GM12878 (cell line): ENCODE results near the gene CCDC85A. TPM values are rescaled to one million over a fixed set of nuclear protein-coding genes. Genes with fewer than 3 reads are reported as not detected.

Experiments used
- ATAC-seq: fragments of 200-7000 bp; cut with Tn5 transposase; 3 replicates; pipeline ENCODE4 v1.9.1; 2020; ENCODE audit warnings: mild to moderate bottlenecking, moderate library complexity
- BruUV-seq: library from RNA; stranded (reverse); fragments of 400-500 nt; replicated peaks from 2 replicates; lab custom pipeline; 2021; lab: Mats Ljungman, UMichigan
- CTCF ChIA-PET: fragments of 300-600 bp; sonication (Branson Sonifier 250); formaldehyde crosslinking; extraction: SDS; loops from one replicate; lab custom pipeline; 2021; ENCODE audit warnings: inconsistent platforms; lab: Yijun Ruan, JAX
- POLR2A ChIA-PET: fragments of 350-600 bp; formaldehyde crosslinking; extraction: SDS; loops from one replicate; lab custom pipeline; 2021; ENCODE audit warnings: inconsistent platforms; lab: Charles Lee
- RAD21 ChIA-PET: fragments of 300-600 bp; sonication (Branson Sonifier 250); formaldehyde crosslinking; loops from one replicate; lab custom pipeline; 2023; ENCODE audit warnings: antibody characterized with exemption; ENCODE audit not compliant: unreplicated experiment; lab: Charles Lee
- SMC1A ChIA-PET: fragments of 300-600 bp; sonication (Branson Sonifier 250); formaldehyde crosslinking; loops from one replicate; lab custom pipeline; 2023; ENCODE audit not compliant: unreplicated experiment, uncharacterized antibody; lab: Charles Lee
- DNase-seq: peaks from one replicate; pipeline ENCODE4 v3.0.0-alpha.2; 2011; ENCODE audit warnings: low read depth, low spot score
- FAIRE-seq: peaks from 3 replicates; lab custom pipeline; 2011; peaks lifted over from hg19 to GRCh38; lab: Jason Lieb, UNC
- H2AFZ ChIP-seq: 2 replicates; pipeline ENCODE4 v1.6.0; 2011; ENCODE audit warnings: low read depth, low read length, control low read depth; ENCODE audit not compliant: control insufficient read depth
- H3K27ac ChIP-seq: 2 replicates; pipeline ENCODE4 v1.5.1; 2011; ENCODE audit warnings: control low read depth; ENCODE audit not compliant: control insufficient read depth, insufficient read depth
- H3K27me3 ChIP-seq, 2 experiments: replicated peaks in 1 of 2; 2 replicates each; pipeline versions ENCODE4 v1.6.0 to v1.6.1; 2011; ENCODE audit warnings: low read length in 1 of 2; ENCODE audit not compliant: control insufficient read depth in 2 of 2, insufficient read depth in 2 of 2
- H3K36me3 ChIP-seq, 2 experiments: 2 replicates each; pipeline ENCODE4 v1.5.1; 2011; ENCODE audit warnings: low read length in 1 of 2; ENCODE audit not compliant: control insufficient read depth in 2 of 2, insufficient read depth in 2 of 2
- H3K4me1 ChIP-seq: 2 replicates; pipeline ENCODE4 v1.6.1; 2011; ENCODE audit warnings: mild to moderate bottlenecking, low read length, moderate library complexity, mixed read lengths; ENCODE audit not compliant: control insufficient read depth, insufficient read depth
- H3K4me2 ChIP-seq: 2 replicates; pipeline ENCODE4 v1.6.0; 2011; ENCODE audit warnings: control low read depth; ENCODE audit not compliant: control insufficient read depth, insufficient read depth
- H3K4me3 ChIP-seq: fragments of 200-600 bp; sonication (generic); 2 replicates; pipeline ENCODE4 v1.5.1; 2016
- H3K79me2 ChIP-seq: 2 replicates; pipeline ENCODE4 v1.6.0; 2011; ENCODE audit warnings: low read length; ENCODE audit not compliant: control insufficient read depth, insufficient read depth
- H3K9ac ChIP-seq: 2 replicates; pipeline ENCODE4 v1.8.0; 2011; ENCODE audit warnings: low read length, control low read depth, mixed read lengths; ENCODE audit not compliant: control insufficient read depth, insufficient read depth
- H3K9me3 ChIP-seq: replicated peaks from 3 replicates; pipeline ENCODE4 v1.5.1; 2011; ENCODE audit warnings: mild to moderate bottlenecking, low read length; ENCODE audit not compliant: control insufficient read depth, insufficient read depth
- H4K20me1 ChIP-seq: 2 replicates; pipeline ENCODE4 v1.6.0; 2011; ENCODE audit not compliant: control insufficient read depth, insufficient read depth
- IRF4 ChIP-seq: IDR thresholded peaks from 2 replicates; pipeline ENCODE4 v1.6.1; 2011; ENCODE audit warnings: low read depth, low read length
- KDM1A ChIP-seq: fragments of 200-600 bp; sonication (generic); IDR thresholded peaks from 2 replicates; pipeline ENCODE4 v1.6.1; 2016; ENCODE audit warnings: borderline replicate concordance
- SMAD1 ChIP-seq: fragments of 450-650 bp; IDR thresholded peaks from 2 replicates; pipeline ENCODE4 v1.6.1; 2018; ENCODE audit warnings: mild to moderate bottlenecking, low read depth; ENCODE audit not compliant: partially characterized antibody
- SUPT20H ChIP-seq: IDR thresholded peaks from 2 replicates; pipeline ENCODE4 v1.6.1; 2011; ENCODE audit warnings: low read depth, mild to moderate bottlenecking, low read length, moderate library complexity, borderline replicate concordance; ENCODE audit not compliant: control insufficient read depth
- ZZZ3 ChIP-seq: IDR thresholded peaks from 2 replicates; pipeline ENCODE4 v1.6.1; 2011; ENCODE audit warnings: low read depth; ENCODE audit not compliant: control insufficient read depth, insufficient read length
- WGBS: methylation state at CpG from one replicate; pipeline ENCODE4 v1.1.6; 2016; ENCODE audit warnings: low lambda C conversion rate; ENCODE audit not compliant: insufficient replicate concordance, insufficient coverage; ENCODE audit errors: missing lambda C conversion rate; 5-methylcytosine and 5-hydroxymethylcytosine counted together
- in situ Hi-C: fragments of 300-500 bp; cut with MboI; formaldehyde crosslinking; loops from 9 replicates; pipeline ENCODE4 v1.14.3; 2018; ENCODE audit warnings: mixed read lengths
- intact Hi-C: fragments of 100-400 bp; cut with micrococcal nuclease; formaldehyde crosslinking; loops from one replicate; pipeline ENCODE4 v1.14.2; 2022; ENCODE audit not compliant: unreplicated experiment
- polyA plus RNA-seq, 11 experiments: library from polyadenylated mRNA; depleted of rRNA in 4 of 11; unstranded in 6 of 11; stranded (reverse) in 5 of 11; fragments of >200 nt; fragmentation: Nextera tagmentation in 4 of 11; fragmentation: Illumina TruSeq in 1 of 11; extraction: Ambion mirVana in 4 of 11; extraction: Trizol in 1 of 11; gene quantifications; 1 replicate in 1 of 11; 2 replicates in 10 of 11; pipeline versions ENCODE4 v1.2.1 to v1.2.3, GENCODE V29; 2011 to 2016; ENCODE audit warnings: inconsistent platforms in 2 of 11, missing spikeins in 2 of 11, low read depth in 1 of 11
- total RNA-seq, 4 experiments: library from RNA; depleted of rRNA in 3 of 4; stranded (reverse); fragments of >200 nt in 3 of 4; fragmentation: Illumina TruSeq in 1 of 4; extraction: Trizol in 1 of 4; gene quantifications; 2 replicates each; pipeline versions ENCODE4 v1.2.1 to v1.2.3, GENCODE V29; 2013 to 2021
- TF ChIP-seq, protein P1 (sequence below): fragments of 450-650 bp; conservative IDR thresholded peaks from 2 replicates; pipeline ENCODE4 v1.6.1; 2017; ENCODE audit warnings: mild to moderate bottlenecking, moderate library complexity
- TF ChIP-seq, protein P2 (sequence below): IDR thresholded peaks from 2 replicates; pipeline ENCODE4 v1.6.1; 2012; ENCODE audit warnings: low read depth, low read length, improper control_type of control experiment

Gene CCDC85A
- total and polyA plus RNA-seq, 10 of the 15 experiments (the other 5 are each of a cell fraction or from before 2014, with no cell fraction given), result 0.02 to 0.57 (median 0.04) TPM; not detected in 7

DNA sequence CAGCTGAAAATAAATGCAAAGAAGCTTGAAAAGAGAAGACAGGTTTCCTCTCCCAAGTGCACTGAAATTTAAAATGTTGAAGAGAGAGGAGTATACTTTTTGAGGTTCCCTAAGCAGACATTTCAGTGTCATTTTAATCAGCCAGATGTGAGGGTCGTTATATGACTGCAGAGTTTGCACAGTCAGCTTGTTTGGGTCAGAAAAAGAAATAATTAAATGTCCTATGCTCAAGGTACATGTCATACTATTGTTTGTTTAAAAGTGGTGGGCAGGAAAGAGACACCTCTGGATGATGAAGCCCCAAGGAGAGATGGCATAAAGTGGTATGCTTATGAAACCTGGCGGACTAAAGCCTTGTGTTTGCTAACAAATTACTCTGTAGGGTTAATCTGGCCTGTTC lies 55.2 kb downstream of the CCDC85A start (continued):
- TF ChIP-seq, protein P1, sequence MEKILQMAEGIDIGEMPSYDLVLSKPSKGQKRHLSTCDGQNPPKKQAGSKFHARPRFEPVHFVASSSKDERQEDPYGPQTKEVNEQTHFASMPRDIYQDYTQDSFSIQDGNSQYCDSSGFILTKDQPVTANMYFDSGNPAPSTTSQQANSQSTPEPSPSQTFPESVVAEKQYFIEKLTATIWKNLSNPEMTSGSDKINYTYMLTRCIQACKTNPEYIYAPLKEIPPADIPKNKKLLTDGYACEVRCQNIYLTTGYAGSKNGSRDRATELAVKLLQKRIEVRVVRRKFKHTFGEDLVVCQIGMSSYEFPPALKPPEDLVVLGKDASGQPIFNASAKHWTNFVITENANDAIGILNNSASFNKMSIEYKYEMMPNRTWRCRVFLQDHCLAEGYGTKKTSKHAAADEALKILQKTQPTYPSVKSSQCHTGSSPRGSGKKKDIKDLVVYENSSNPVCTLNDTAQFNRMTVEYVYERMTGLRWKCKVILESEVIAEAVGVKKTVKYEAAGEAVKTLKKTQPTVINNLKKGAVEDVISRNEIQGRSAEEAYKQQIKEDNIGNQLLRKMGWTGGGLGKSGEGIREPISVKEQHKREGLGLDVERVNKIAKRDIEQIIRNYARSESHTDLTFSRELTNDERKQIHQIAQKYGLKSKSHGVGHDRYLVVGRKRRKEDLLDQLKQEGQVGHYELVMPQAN, result no peak
- TF ChIP-seq KDM1A (no peak), SMAD1 (no peak), ZZZ3 (no peak)

DNA sequence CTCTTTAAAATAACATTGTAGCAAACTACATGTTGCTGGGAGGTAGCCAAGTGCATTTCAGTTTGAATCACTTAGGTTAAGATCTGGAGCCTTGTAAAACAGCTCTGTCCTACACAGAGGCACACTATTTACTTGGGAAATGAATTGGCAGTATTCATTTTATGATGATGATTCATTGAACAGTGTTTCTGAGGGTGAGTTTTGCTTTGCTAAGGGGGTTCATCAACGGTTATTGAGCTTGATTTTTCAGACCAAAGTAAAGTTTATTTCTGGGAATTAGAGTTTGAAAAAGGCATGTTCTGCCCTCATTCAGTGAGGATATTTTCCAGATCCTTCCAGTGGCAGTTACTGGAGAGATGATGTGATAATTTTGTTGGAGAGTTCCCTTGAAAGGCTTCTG lies 55.6 kb downstream of the CCDC85A start:
- H3K4me3 ChIP-seq, result no peak overlapping the region
- TF ChIP-seq SUPT20H (no peak), IRF4 (no peak)
- TF ChIP-seq, protein P2, sequence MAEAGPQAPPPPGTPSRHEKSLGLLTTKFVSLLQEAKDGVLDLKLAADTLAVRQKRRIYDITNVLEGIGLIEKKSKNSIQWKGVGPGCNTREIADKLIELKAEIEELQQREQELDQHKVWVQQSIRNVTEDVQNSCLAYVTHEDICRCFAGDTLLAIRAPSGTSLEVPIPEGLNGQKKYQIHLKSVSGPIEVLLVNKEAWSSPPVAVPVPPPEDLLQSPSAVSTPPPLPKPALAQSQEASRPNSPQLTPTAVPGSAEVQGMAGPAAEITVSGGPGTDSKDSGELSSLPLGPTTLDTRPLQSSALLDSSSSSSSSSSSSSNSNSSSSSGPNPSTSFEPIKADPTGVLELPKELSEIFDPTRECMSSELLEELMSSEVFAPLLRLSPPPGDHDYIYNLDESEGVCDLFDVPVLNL, result no peak
- no TSS peak for BruUV-seq
- H2AFZ ChIP-seq, result no peak overlapping the region
- no peak overlapping the region for H3K9ac ChIP-seq
- H3K4me2 ChIP-seq, result no peak overlapping the region
- CTCF ChIA-PET, result no interaction called here
- H3K27me3 ChIP-seq, result no peaks in the 10 kb centered on the region
- SMC1A ChIA-PET, result no interaction called here
- H3K27ac ChIP-seq, result no peak overlapping the region
- no peaks in the 10 kb centered on the region for H3K9me3 ChIP-seq
- WGBS, result 0% methylated on average over 1 of the region's 1 CpG
- H3K4me1 ChIP-seq, result no peaks in the 10 kb centered on the region
- H3K79me2 ChIP-seq, result no peaks in the 10 kb centered on the region
- H4K20me1 ChIP-seq, result no peaks in the 10 kb centered on the region
- intact Hi-C loops, result no loop called here
- FAIRE-seq (no peak), ATAC-seq (no peak), DNase-seq (no peak)
- no peaks in the 10 kb centered on the region for H3K36me3 ChIP-seq
- RAD21 ChIA-PET, result no interaction called here
- in situ Hi-C loops, result no loop called here
- POLR2A ChIA-PET, result no interaction called here
